ENCODE measurements around the gene CLDN6. TPM values are rescaled to one million over a fixed set of nuclear protein-coding genes. Genes with fewer than 3 reads are reported as not detected.

CLDN6 gene
- total RNA-seq, 1 donor from 2014 or later = not detected

DNA sequence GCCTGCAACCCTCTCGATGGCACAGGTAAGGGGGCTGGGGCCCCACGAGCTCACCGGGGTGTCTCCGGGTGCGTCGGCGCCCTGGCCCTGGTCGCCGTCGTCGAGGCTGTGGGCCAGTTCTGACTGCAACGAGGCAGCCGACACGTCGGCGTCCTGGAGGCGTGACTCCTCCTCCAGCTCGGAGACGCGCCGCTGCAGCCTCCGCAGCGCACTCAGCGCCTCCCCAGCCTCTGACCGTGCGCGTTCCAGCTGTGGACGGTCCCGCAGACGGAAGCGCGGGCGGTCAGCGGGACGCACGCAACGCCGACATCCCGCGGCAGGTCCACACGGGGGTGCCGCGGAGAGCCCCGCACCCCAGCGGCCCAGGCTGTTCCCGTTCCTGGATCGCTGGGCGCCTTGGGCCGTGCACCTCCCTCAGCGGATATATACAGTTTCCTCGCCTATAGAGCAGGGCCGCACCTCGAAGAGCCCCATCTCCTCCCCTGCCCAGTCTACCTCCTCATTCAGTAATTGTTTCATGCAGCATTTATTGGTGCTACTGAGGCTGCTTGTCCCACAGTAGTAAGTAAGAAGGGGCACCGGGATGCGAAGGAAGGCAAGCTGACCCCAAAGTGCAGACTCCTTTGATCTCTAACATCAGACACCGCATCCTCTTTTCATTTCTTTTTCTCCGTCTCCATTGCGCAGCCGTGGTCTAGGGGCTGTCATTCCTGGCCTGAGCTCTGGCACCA is 11.7 kb upstream of the CLDN6 start:
- TF ChIP-seq, protein P1, sequence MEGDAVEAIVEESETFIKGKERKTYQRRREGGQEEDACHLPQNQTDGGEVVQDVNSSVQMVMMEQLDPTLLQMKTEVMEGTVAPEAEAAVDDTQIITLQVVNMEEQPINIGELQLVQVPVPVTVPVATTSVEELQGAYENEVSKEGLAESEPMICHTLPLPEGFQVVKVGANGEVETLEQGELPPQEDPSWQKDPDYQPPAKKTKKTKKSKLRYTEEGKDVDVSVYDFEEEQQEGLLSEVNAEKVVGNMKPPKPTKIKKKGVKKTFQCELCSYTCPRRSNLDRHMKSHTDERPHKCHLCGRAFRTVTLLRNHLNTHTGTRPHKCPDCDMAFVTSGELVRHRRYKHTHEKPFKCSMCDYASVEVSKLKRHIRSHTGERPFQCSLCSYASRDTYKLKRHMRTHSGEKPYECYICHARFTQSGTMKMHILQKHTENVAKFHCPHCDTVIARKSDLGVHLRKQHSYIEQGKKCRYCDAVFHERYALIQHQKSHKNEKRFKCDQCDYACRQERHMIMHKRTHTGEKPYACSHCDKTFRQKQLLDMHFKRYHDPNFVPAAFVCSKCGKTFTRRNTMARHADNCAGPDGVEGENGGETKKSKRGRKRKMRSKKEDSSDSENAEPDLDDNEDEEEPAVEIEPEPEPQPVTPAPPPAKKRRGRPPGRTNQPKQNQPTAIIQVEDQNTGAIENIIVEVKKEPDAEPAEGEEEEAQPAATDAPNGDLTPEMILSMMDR (IDR thresholded peaks at IDR 0.05) = no peak
- TF ChIP-seq POLR2AphosphoS5 (IDR thresholded peaks at IDR 0.05; ENCODE audit: insufficient read depth in 1 of 2, low read depth in 1 of 2) (no peak), POLR2A (IDR thresholded peaks at IDR 0.05) (no peak)
- H3K4me3 ChIP-seq = no peak overlapping the region
- H3K4me1 ChIP-seq = peaks cover 30% of the 10 kb centered on the region
- DNase-seq (ENCODE audit: extremely low spot score in 2 of 2) = no peak
- no peak overlapping the region for H3K27ac ChIP-seq
- H3K27me3 ChIP-seq = peaks cover 6% of the 10 kb centered on the region
- intact Hi-C loops (cut with DNase I) = no loop called here
- H3K36me3 ChIP-seq = peaks cover 0 to 3% of the 10 kb centered on the region in 2 donors
- no peaks in the 10 kb centered on the region for H3K9me3 ChIP-seq

DNA sequence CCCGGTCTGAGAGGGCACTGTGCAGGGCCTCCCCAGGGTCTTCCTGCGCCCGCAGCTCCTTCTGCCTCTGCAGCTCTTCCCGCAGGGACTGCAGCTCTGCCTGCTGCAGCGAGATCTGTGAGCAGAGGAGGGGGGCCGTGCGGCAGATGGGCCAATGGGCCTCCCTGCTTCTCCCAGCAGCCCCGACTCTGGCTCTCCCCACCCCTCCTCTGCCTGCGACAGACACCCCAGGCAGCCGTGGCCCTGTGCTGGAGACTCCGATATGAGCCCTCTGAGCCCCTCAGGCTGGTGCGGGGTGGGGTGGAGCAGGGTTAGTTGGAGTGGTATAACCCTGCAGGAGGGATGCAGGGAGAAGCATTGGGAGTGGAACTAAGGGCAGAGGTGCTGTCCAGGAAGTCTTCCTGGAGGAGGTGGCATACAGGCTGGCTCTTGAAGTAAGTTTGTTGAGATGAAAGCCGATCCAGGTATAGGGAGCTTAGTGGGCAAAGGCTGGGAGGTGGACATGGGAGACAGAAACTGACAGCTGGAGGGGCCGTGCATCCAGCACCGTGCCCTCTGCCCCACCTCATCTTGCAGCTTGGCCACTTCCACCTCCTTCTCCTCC is 10.8 kb upstream of the CLDN6 start:
- Histone ChIP-seq H3K4me3 (no peak overlapping the region), H3K9me3 (no peaks in the 10 kb centered on the region), H3K36me3 (peaks cover 0 to 3% of the 10 kb centered on the region in 2 donors), H3K4me1 (peaks cover 33% of the 10 kb centered on the region), H3K27ac (no peak overlapping the region), H3K27me3 (peaks cover 6% of the 10 kb centered on the region)
- no peak for DNase-seq (ENCODE audit: extremely low spot score in 2 of 2)
- TF ChIP-seq POLR2A (IDR thresholded peaks at IDR 0.05) (no peak), POLR2AphosphoS5 (IDR thresholded peaks at IDR 0.05; ENCODE audit: insufficient read depth in 1 of 2, low read depth in 1 of 2) (no peak)
- TF ChIP-seq, protein P1 (IDR thresholded peaks at IDR 0.05) = no peak
- intact Hi-C loops (cut with DNase I) = no loop called here

DNA sequence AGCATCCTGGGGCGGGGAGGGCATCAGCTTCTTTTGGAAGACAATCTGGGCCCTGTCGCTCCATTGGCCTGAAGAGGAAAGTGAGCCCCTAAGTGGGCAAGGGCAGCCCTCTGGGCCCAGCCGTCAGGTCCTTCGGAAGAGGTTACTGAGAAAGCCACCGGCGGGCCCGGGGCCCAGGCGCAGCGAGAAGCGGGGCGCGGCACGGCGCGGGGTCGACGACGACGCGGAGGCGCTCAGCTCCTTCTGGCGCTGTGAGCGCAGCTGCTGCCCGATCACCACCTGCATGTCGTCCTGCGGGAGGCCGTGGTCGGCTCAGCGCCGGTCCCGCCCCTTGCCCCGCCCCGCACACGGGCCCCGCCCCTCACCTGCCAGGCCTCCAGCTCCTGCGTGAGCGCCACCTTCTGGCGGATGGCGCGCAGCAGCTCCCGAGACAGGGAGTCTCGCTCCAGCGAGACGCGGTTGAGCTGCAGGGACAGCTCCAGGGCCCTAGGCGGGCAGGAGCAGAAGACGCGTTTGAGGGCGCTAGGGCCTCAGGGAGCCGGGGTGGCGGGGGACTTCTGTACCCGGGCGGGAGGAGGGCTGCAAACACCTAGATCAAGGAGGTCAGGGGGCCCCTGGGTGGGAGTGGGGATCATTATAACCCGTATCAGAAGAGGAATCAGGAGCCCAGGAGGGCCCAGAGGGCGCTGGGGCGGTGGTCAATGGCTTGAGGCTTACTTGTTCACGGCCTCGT is 10.2 kb upstream of the CLDN6 start:
- H3K4me1 ChIP-seq = peaks cover 38% of the 10 kb centered on the region
- H3K27ac ChIP-seq = no peak overlapping the region
- peaks cover 6% of the 10 kb centered on the region for H3K27me3 ChIP-seq
- H3K36me3 ChIP-seq = peaks cover 0 to 3% of the 10 kb centered on the region in 2 donors
- no peak for DNase-seq (ENCODE audit: extremely low spot score in 2 of 2)
- no peak overlapping the region for H3K4me3 ChIP-seq
- H3K9me3 ChIP-seq = no peaks in the 10 kb centered on the region
- intact Hi-C loops (cut with DNase I) = no loop called here
- no peak for TF ChIP-seq POLR2AphosphoS5 (IDR thresholded peaks at IDR 0.05; ENCODE audit: insufficient read depth in 1 of 2, low read depth in 1 of 2)
- TF ChIP-seq, protein P1 (IDR thresholded peaks at IDR 0.05) = peak; percentile 15 to 52 (median 45)

DNA sequence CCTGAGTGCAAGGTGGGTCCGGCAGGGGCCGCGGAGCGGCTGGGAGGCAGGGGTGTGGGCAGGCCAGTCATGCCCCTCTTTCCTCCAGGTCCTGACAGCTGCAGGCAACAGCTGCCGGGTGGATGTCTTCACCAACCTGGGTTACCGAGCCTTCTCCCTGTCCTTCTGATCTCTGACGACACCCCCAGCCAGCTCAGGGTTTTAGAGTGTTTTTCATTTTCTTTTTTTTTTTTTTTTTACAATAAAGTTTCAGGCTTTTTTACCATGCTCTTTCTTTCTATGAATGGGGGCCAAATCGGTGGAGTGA is 9.5 kb upstream of the CLDN6 start:
- Histone ChIP-seq H3K9me3 (no peaks in the 10 kb centered on the region), H3K4me1 (peaks cover 45% of the 10 kb centered on the region), H3K4me3 (no peak overlapping the region), H3K27ac (no peak overlapping the region), H3K27me3 (peaks cover 6% of the 10 kb centered on the region), H3K36me3 (peaks cover 0 to 3% of the 10 kb centered on the region in 2 donors)
- intact Hi-C loops (cut with DNase I) = no loop called here
- DNase-seq (ENCODE audit: extremely low spot score in 2 of 2) = no peak
- TF ChIP-seq, protein P1 (IDR thresholded peaks at IDR 0.05) = no peak
- TF ChIP-seq POLR2A (IDR thresholded peaks at IDR 0.05) (no peak), POLR2AphosphoS5 (IDR thresholded peaks at IDR 0.05; ENCODE audit: insufficient read depth in 1 of 2, low read depth in 1 of 2) (no peak)

Data from vagina (tissue), 2 donors.